Fibroblast of lung (primary cell): ENCODE data around the gene PSMB2. TPM values are rescaled to one million over a fixed set of nuclear protein-coding genes. Genes with fewer than 3 reads are reported as not detected.

Experiments used
- DNase-seq, 2 donors: peaks; one replicate each; pipeline versions ENCODE4 v3.0.0 to v3.0.0-alpha.2; 2010; ENCODE audit warnings: low read depth in 2 of 2
- H2AFZ ChIP-seq: 2 replicates; pipeline ENCODE4 v1.5.1; 2012; ENCODE audit warnings: low read length, control low read depth, inconsistent platforms
- H3K27ac ChIP-seq: 2 replicates; pipeline ENCODE4 v1.5.1; 2011; ENCODE audit warnings: low read length, control low read depth; ENCODE audit not compliant: insufficient read depth
- H3K27me3 ChIP-seq: 2 replicates; pipeline ENCODE4 v1.5.1; 2011; ENCODE audit warnings: mild to moderate bottlenecking, low read length; ENCODE audit not compliant: control insufficient read depth, insufficient read depth
- H3K36me3 ChIP-seq: 2 replicates; pipeline ENCODE4 v1.5.1; 2011; ENCODE audit warnings: low read length; ENCODE audit not compliant: control insufficient read depth, insufficient read depth
- H3K4me1 ChIP-seq: 2 replicates; pipeline ENCODE4 v1.5.1; 2011; ENCODE audit warnings: low read length; ENCODE audit not compliant: control insufficient read depth, insufficient read depth; ENCODE audit errors: extremely low read depth
- H3K4me2 ChIP-seq: 2 replicates; pipeline ENCODE4 v1.5.1; 2011; ENCODE audit warnings: low read length, control low read depth; ENCODE audit not compliant: insufficient read depth; ENCODE audit errors: extremely low read depth
- H3K4me3 ChIP-seq, 4 experiments: fragments of 200-600 bp in 1 of 4; sonication (generic) in 1 of 4; replicated peaks in 1 of 4; 2 replicates each; pipeline ENCODE4 v1.5.1; 2011 to 2016; ENCODE audit warnings: low read length in 4 of 4, low read depth in 3 of 4, mild to moderate bottlenecking in 3 of 4, control low read depth in 2 of 4, inconsistent platforms in 1 of 4, mixed read lengths in 1 of 4; ENCODE audit not compliant: insufficient read depth in 1 of 4; ENCODE audit errors: control extremely low read depth in 1 of 4
- H3K79me2 ChIP-seq: 2 replicates; pipeline ENCODE4 v1.5.1; 2012; ENCODE audit warnings: mild to moderate bottlenecking, low read length, inconsistent platforms; ENCODE audit not compliant: control insufficient read depth, insufficient read depth
- H3K9ac ChIP-seq: 2 replicates; pipeline ENCODE4 v1.5.1; 2011; ENCODE audit warnings: mild to moderate bottlenecking, low read length, control low read depth; ENCODE audit not compliant: insufficient read depth
- H3K9me3 ChIP-seq: 2 replicates; pipeline ENCODE4 v1.5.1; 2012; ENCODE audit warnings: low read depth, low read length; ENCODE audit not compliant: control insufficient read depth, insufficient read depth
- H4K20me1 ChIP-seq: 2 replicates; pipeline ENCODE4 v1.5.1; 2011; ENCODE audit warnings: low read length; ENCODE audit not compliant: control insufficient read depth, insufficient read depth; ENCODE audit errors: extremely low read depth
- EZH2 ChIP-seq: IDR thresholded peaks from 2 replicates; pipeline ENCODE4 v1.5.1; 2012; ENCODE audit warnings: low read length, control low read depth, mild to moderate bottlenecking; ENCODE audit errors: missing control alignments
- polyA plus RNA-seq, 2 donors: library from polyadenylated mRNA; depleted of rRNA in 1 of 2; stranded (reverse) in 1 of 2; unstranded in 1 of 2; fragments of >200 nt; gene quantifications; 2 replicates each; pipeline ENCODE4 v1.2.1, GENCODE V29; 2011 to 2012; ENCODE audit warnings: missing spikeins in 1 of 2
- total RNA-seq: library from RNA; depleted of rRNA; stranded (reverse); fragments of >200 nt; gene quantifications from 2 replicates; pipeline ENCODE4 v1.2.1, GENCODE V29; 2014
- TF ChIP-seq, protein P1 (sequence below), 2 donors: IDR thresholded peaks in 1 of 2; conservative IDR thresholded peaks in 1 of 2; 1 replicate in 1 of 2; 2 replicates in 1 of 2; pipeline ENCODE4 v1.5.1; 2011 to 2012; ENCODE audit warnings: low read length in 2 of 2, control low read depth in 1 of 2, inconsistent platforms in 1 of 2, low read depth in 1 of 2, mild to moderate bottlenecking in 1 of 2

The PSMB2 gene
- total and polyA plus RNA-seq, 2 donors (not counting 1 experiment from before 2014, with no cell fraction given), result 18.3 to 66.8 TPM

- Histone ChIP-seq H3K27ac (no peak overlapping the region), H4K20me1 (no peaks in the 10 kb centered on the region), H3K4me1 (peaks cover 7% of the 10 kb centered on the region), H2AFZ (no peak overlapping the region), H3K4me3 (peak overlapping the region in 1 of 4 experiments; percentile 32), H3K36me3 (peaks cover 27% of the 10 kb centered on the region), H3K27me3 (no peaks in the 10 kb centered on the region), H3K9ac (no peak overlapping the region), H3K79me2 (peaks cover 10% of the 10 kb centered on the region), H3K4me2 (no peak overlapping the region), H3K9me3 (no peaks in the 10 kb centered on the region)
- TF ChIP-seq EZH2, result no peak
- TF ChIP-seq, protein P1, sequence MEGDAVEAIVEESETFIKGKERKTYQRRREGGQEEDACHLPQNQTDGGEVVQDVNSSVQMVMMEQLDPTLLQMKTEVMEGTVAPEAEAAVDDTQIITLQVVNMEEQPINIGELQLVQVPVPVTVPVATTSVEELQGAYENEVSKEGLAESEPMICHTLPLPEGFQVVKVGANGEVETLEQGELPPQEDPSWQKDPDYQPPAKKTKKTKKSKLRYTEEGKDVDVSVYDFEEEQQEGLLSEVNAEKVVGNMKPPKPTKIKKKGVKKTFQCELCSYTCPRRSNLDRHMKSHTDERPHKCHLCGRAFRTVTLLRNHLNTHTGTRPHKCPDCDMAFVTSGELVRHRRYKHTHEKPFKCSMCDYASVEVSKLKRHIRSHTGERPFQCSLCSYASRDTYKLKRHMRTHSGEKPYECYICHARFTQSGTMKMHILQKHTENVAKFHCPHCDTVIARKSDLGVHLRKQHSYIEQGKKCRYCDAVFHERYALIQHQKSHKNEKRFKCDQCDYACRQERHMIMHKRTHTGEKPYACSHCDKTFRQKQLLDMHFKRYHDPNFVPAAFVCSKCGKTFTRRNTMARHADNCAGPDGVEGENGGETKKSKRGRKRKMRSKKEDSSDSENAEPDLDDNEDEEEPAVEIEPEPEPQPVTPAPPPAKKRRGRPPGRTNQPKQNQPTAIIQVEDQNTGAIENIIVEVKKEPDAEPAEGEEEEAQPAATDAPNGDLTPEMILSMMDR (conservative IDR thresholded peaks at IDR 0.05 in 1 of 2, IDR thresholded peaks at IDR 0.05 in 1 of 2; ENCODE audit: low read depth in 1 of 2, low read length in 2 of 2), result no peak
- no peak for DNase-seq
Observed at GRCh38 chr1:35561297-35561971, 79.9 kb downstream of the PSMB2 start.

- Histone ChIP-seq H3K4me1 (peaks cover 7% of the 10 kb centered on the region), H3K9me3 (no peaks in the 10 kb centered on the region), H3K36me3 (peaks cover 23% of the 10 kb centered on the region), H3K9ac (no peak overlapping the region), H4K20me1 (no peaks in the 10 kb centered on the region), H2AFZ (no peak overlapping the region), H3K4me2 (no peak overlapping the region), H3K27me3 (no peaks in the 10 kb centered on the region), H3K79me2 (peaks cover 15% of the 10 kb centered on the region), H3K27ac (no peak overlapping the region), H3K4me3 (peak overlapping the region in 1 of 4 experiments; percentile 97)
- no peak for DNase-seq
- no peak for TF ChIP-seq EZH2
- TF ChIP-seq, protein P1 (conservative IDR thresholded peaks at IDR 0.05 in 1 of 2, IDR thresholded peaks at IDR 0.05 in 1 of 2; ENCODE audit: low read depth in 1 of 2, low read length in 2 of 2), result no peak
Observed at GRCh38 chr1:35560256-35561225, 80.8 kb downstream of the PSMB2 start.

DNA sequence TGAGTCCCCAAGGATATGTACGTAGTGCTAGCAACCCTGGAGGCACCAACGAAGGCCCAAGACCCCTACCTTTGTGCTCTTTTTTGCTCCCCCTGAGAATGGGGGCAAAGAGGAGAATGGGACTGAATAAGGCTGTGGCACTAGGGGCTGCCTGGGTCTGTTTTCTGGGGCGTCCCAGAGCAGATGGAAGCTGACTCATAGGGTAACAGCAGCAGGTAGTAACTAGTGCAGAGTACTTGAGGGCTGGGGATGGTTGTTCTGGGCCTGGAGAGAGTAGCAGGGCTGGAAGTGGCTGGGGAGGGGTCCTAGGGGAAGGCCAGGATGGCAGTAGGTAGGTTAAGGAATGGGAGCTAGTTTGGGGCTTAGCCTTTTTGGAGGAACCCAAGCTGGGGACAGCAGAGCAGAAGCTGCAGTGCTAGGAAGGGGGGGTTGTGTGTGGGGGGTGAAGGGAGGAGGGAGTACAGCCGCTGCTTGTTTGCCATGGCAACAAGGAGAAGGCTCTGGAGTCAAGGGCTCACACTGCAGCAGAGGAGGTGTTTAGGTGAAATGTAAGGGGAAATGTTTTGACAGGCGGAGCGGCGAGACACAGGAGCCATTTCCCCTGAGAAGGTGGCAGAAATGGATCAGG, 81.9 kb downstream of the PSMB2 start:
- peak overlapping the region in 2 of 4 experiments; percentile 20 to 97 for H3K4me3 ChIP-seq
- peaks cover 16% of the 10 kb centered on the region for H3K36me3 ChIP-seq
- peaks cover 16% of the 10 kb centered on the region for H3K79me2 ChIP-seq
- no peaks in the 10 kb centered on the region for H3K9me3 ChIP-seq
- DNase-seq, result no peak
- H3K27ac ChIP-seq, result no peak overlapping the region
- peak overlapping the region; percentile 48 for H3K4me2 ChIP-seq
- no peak overlapping the region for H2AFZ ChIP-seq
- H3K9ac ChIP-seq, result no peak overlapping the region
- H4K20me1 ChIP-seq, result no peaks in the 10 kb centered on the region
- H3K4me1 ChIP-seq, result peaks cover 7% of the 10 kb centered on the region
- H3K27me3 ChIP-seq, result no peaks in the 10 kb centered on the region
- no peak for TF ChIP-seq EZH2
- TF ChIP-seq, protein P1 (conservative IDR thresholded peaks at IDR 0.05 in 1 of 2, IDR thresholded peaks at IDR 0.05 in 1 of 2; ENCODE audit: low read depth in 1 of 2, low read length in 2 of 2), result no peak
